ENCODE data around the gene ZFC3H1.
A peak's percentile ranks its signal among the peaks of the same experiment; 100 is the strongest.

ZFC3H1 gene

GRCh38 chr12:71664411-71665089 lies 902 bp upstream of the ZFC3H1 start:
- TF ChIP-seq EZH2phosphoT487 (IDR thresholded peaks at IDR 0.05; ENCODE audit: borderline replicate concordance), result no peak
- TF ChIP-seq, protein P1, sequence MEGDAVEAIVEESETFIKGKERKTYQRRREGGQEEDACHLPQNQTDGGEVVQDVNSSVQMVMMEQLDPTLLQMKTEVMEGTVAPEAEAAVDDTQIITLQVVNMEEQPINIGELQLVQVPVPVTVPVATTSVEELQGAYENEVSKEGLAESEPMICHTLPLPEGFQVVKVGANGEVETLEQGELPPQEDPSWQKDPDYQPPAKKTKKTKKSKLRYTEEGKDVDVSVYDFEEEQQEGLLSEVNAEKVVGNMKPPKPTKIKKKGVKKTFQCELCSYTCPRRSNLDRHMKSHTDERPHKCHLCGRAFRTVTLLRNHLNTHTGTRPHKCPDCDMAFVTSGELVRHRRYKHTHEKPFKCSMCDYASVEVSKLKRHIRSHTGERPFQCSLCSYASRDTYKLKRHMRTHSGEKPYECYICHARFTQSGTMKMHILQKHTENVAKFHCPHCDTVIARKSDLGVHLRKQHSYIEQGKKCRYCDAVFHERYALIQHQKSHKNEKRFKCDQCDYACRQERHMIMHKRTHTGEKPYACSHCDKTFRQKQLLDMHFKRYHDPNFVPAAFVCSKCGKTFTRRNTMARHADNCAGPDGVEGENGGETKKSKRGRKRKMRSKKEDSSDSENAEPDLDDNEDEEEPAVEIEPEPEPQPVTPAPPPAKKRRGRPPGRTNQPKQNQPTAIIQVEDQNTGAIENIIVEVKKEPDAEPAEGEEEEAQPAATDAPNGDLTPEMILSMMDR (conservative IDR thresholded peaks at IDR 0.05; ENCODE audit: low read length), result no peak
- Histone ChIP-seq H3K79me2 (ENCODE audit: insufficient read depth, low read length) (peaks cover 63% of the 10 kb centered on the region), H3K4me2 (ENCODE audit: low read depth, low read length, poor library complexity, severe bottlenecking) (peak overlapping the region; percentile 84)

GRCh38 chr12:71662849-71663560 lies 643 bp downstream of the ZFC3H1 start:
- H3K9me3 ChIP-seq (ENCODE audit: insufficient read depth, low read depth, low read length), result no peaks in the 10 kb centered on the region
- H3K36me3 ChIP-seq (ENCODE audit: insufficient read depth, low read length), result peaks cover 9% of the 10 kb centered on the region; the same call in 1 of the 2 replicates
- H3K79me2 ChIP-seq (ENCODE audit: insufficient read depth, low read length), result peaks cover 71% of the 10 kb centered on the region
- H3K4me1 ChIP-seq (ENCODE audit: insufficient read depth, low read length, poor library complexity, severe bottlenecking), result peaks cover 48% of the 10 kb centered on the region
- no peaks in the 10 kb centered on the region; the same call in 1 of the 2 replicates for H3F3A ChIP-seq (ENCODE audit: low read depth)
- peak overlapping the region; percentile 79 for H3K4me2 ChIP-seq (ENCODE audit: low read depth, low read length, poor library complexity, severe bottlenecking)
- peak overlapping the region; percentile 74 for H2AFZ ChIP-seq (ENCODE audit: low read length)
- no peaks in the 10 kb centered on the region for H3K27me3 ChIP-seq (ENCODE audit: insufficient read depth, low read length, poor library complexity, severe bottlenecking)
- TF ChIP-seq EZH2phosphoT487 (IDR thresholded peaks at IDR 0.05; ENCODE audit: borderline replicate concordance), result no peak
- TF ChIP-seq, protein P1 (conservative IDR thresholded peaks at IDR 0.05; ENCODE audit: low read length), result no peak
- H3K9me2 ChIP-seq (replicated peaks; ENCODE audit: low read depth, low read length), result no peaks in the 10 kb centered on the region
- H3K9ac ChIP-seq (ENCODE audit: low read depth, low read length, poor library complexity, severe bottlenecking), result peak overlapping the region; percentile 91
- peaks cover 39% of the 10 kb centered on the region for H4K20me1 ChIP-seq (ENCODE audit: insufficient read depth, low read length, poor library complexity, severe bottlenecking)
- peak overlapping the region; percentile 80 for H3K4me3 ChIP-seq (ENCODE audit: low read length, poor library complexity, severe bottlenecking)

More at GRCh38 chr12:71664411-71665089, 902 bp upstream of the ZFC3H1 start:
- Histone ChIP-seq H3K36me3 (ENCODE audit: insufficient read depth, low read length) (no peaks in the 10 kb centered on the region), H3K9ac (ENCODE audit: low read depth, low read length, poor library complexity, severe bottlenecking) (peak overlapping the region; percentile 91), H3K4me1 (ENCODE audit: insufficient read depth, low read length, poor library complexity, severe bottlenecking) (peaks cover 44% of the 10 kb centered on the region), H2AFZ (ENCODE audit: low read length) (peak overlapping the region; percentile 92), H3K27me3 (ENCODE audit: insufficient read depth, low read length, poor library complexity, severe bottlenecking) (no peaks in the 10 kb centered on the region), H3K4me3 (ENCODE audit: low read length, poor library complexity, severe bottlenecking) (peak overlapping the region; percentile 80), H3F3A (ENCODE audit: low read depth) (no peaks in the 10 kb centered on the region; the same call in 1 of the 2 replicates), H4K20me1 (ENCODE audit: insufficient read depth, low read length, poor library complexity, severe bottlenecking) (peaks cover 39% of the 10 kb centered on the region), H3K9me3 (ENCODE audit: insufficient read depth, low read depth, low read length) (no peaks in the 10 kb centered on the region), H3K9me2 (replicated peaks; ENCODE audit: low read depth, low read length) (no peaks in the 10 kb centered on the region)

DNA sequence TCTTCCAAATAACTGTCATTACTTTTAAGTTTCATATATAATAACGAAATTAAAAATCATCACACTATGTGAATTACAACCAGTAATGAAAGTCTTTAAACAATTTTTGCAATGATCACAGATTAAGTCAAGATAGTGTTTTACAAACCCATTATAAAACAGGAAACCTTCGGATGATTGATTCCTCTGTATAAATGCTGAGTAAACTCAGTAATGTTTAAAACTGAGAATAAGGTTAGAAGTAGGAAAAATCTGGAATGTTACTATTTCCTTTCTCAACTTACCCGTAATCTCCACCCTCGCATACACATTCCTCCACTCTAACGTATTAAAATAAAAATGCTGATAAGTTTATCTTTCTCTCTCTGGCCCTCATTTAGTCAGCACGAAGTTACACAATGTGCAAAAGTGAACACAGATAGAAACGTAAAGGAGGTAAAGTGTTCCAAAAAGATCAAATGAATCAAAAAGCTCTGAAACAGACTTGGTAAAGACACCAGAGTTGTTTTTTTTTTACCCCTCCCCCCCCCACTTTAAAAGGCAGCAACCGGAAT lies 1.6 kb downstream of the ZFC3H1 start:
- Histone ChIP-seq H3K27me3 (ENCODE audit: insufficient read depth, low read length, poor library complexity, severe bottlenecking) (no peaks in the 10 kb centered on the region), H3K9me3 (ENCODE audit: insufficient read depth, low read depth, low read length) (no peaks in the 10 kb centered on the region), H3K36me3 (ENCODE audit: insufficient read depth, low read length) (peaks cover 13% of the 10 kb centered on the region; the same call in 1 of the 2 replicates), H3K9ac (ENCODE audit: low read depth, low read length, poor library complexity, severe bottlenecking) (peak overlapping the region; percentile 91), H3K79me2 (ENCODE audit: insufficient read depth, low read length) (peaks cover 73% of the 10 kb centered on the region), H4K20me1 (ENCODE audit: insufficient read depth, low read length, poor library complexity, severe bottlenecking) (peaks cover 39% of the 10 kb centered on the region), H3F3A (ENCODE audit: low read depth) (no peaks in the 10 kb centered on the region; the same call in 1 of the 2 replicates), H3K4me3 (ENCODE audit: low read length, poor library complexity, severe bottlenecking) (peak overlapping the region; percentile 80), H3K9me2 (replicated peaks; ENCODE audit: low read depth, low read length) (no peaks in the 10 kb centered on the region), H3K4me2 (ENCODE audit: low read depth, low read length, poor library complexity, severe bottlenecking) (peak overlapping the region; percentile 79), H3K4me1 (ENCODE audit: insufficient read depth, low read length, poor library complexity, severe bottlenecking) (peaks cover 45% of the 10 kb centered on the region), H2AFZ (ENCODE audit: low read length) (no peak overlapping the region)
- no peak for TF ChIP-seq EZH2phosphoT487 (IDR thresholded peaks at IDR 0.05; ENCODE audit: borderline replicate concordance)
- TF ChIP-seq, protein P1 (conservative IDR thresholded peaks at IDR 0.05; ENCODE audit: low read length), result no peak
